KMS-11 (cell line): ENCODE measurements around the gene CTBP2.

Experiments used
- H2AFZ ChIP-seq: fragments of 200-600 bp; sonication (generic); 2 replicates; pipeline ENCODE4 v1.6.1; 2016; ENCODE audit warnings: antibody characterized with exemption, mixed run types, low read depth
- H3K27ac ChIP-seq: fragments of 200-600 bp; sonication (generic); 2 replicates; pipeline ENCODE4 v1.6.1; 2016; ENCODE audit warnings: mild to moderate bottlenecking, mixed run types
- H3K27me3 ChIP-seq: fragments of 200-600 bp; sonication (generic); 2 replicates; pipeline ENCODE4 v1.6.1; 2017; ENCODE audit warnings: mild to moderate bottlenecking, low read depth, mixed run types, moderate library complexity; ENCODE audit not compliant: insufficient read depth
- H3K36me3 ChIP-seq: fragments of 200-600 bp; sonication (generic); 2 replicates; pipeline ENCODE4 v1.6.1; 2017; ENCODE audit warnings: mild to moderate bottlenecking, mixed run types; ENCODE audit not compliant: insufficient read depth
- H3K4me1 ChIP-seq: fragments of 200-600 bp; sonication (generic); 2 replicates; pipeline ENCODE4 v1.6.1; 2016; ENCODE audit warnings: mild to moderate bottlenecking, low read depth, mixed run types; ENCODE audit not compliant: poor library complexity, severe bottlenecking
- H3K4me2 ChIP-seq: fragments of 200-600 bp; sonication (generic); 2 replicates; pipeline ENCODE4 v1.7.0; 2016; ENCODE audit warnings: mild to moderate bottlenecking, mixed run types
- H3K4me3 ChIP-seq: fragments of 200-600 bp; sonication (generic); IDR thresholded peaks from 2 replicates; pipeline ENCODE4 v1.6.1; 2017; ENCODE audit warnings: low read depth, low read length, mixed read lengths; ENCODE audit not compliant: insufficient read depth
- H3K79me2 ChIP-seq: fragments of 200-600 bp; sonication (generic); 2 replicates; pipeline ENCODE4 v1.6.1; 2016; ENCODE audit warnings: low read depth, mixed run types; ENCODE audit not compliant: insufficient read depth
- H3K9ac ChIP-seq: fragments of 200-600 bp; sonication (generic); 2 replicates; pipeline ENCODE4 v1.6.1; 2016; ENCODE audit warnings: mild to moderate bottlenecking, mixed run types
- H4K20me1 ChIP-seq: fragments of 200-600 bp; sonication (generic); 2 replicates; pipeline ENCODE4 v1.6.1; 2016; ENCODE audit warnings: mild to moderate bottlenecking, mixed run types; ENCODE audit not compliant: insufficient read depth
- TF ChIP-seq, protein P1 (sequence below): fragments of 200-600 bp; sonication (generic); conservative IDR thresholded peaks from 2 replicates; pipeline ENCODE4 v1.6.1; 2017; ENCODE audit warnings: low read depth, mild to moderate bottlenecking, antibody characterized with exemption, low read length, moderate library complexity, mixed read lengths

Gene CTBP2

DNA sequence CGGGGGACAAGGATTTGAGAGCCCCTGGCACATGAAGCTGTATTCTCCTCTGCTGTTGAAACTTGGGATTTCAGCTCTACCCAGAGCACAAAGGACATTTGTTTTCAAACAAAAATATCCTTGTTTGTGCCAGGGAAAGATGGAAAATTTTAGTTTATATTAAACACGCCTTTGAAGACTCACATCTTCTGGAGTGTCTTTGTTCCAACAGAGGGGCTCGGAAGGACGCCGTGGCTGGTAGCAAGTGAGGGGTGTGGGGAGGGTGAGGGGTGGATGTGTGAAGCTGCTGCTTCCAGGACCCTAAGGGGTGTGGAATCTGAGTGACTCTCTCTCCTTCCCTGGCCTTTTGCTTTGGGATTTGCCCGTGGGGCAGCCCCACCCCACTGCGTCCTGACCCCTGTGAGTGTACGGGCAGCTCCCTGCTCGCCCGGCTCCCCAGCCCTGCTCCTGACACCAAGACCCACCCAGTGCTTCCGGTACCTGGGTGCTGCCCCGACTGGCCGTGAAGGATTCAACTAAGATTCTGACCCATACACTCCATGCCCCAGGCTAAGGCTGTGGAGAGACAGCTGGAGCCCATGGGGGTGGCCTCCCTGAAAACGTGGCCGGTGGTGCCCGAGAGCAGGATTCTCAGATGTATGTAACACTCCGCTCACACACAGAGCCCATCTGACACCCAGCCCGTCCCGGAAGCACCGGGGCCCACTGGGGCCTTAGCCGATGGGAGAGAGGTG lies 158.9 kb downstream of the CTBP2 start:
- Histone ChIP-seq H2AFZ (no peak overlapping the region), H3K27ac (no peak overlapping the region), H3K36me3 (no peaks in the 10 kb centered on the region), H4K20me1 (no peaks in the 10 kb centered on the region), H3K4me3 (no peak overlapping the region), H3K9ac (no peak overlapping the region), H3K27me3 (no peaks in the 10 kb centered on the region), H3K79me2 (no peaks in the 10 kb centered on the region), H3K4me2 (no peak overlapping the region), H3K4me1 (no peaks in the 10 kb centered on the region)
- TF ChIP-seq, protein P1, sequence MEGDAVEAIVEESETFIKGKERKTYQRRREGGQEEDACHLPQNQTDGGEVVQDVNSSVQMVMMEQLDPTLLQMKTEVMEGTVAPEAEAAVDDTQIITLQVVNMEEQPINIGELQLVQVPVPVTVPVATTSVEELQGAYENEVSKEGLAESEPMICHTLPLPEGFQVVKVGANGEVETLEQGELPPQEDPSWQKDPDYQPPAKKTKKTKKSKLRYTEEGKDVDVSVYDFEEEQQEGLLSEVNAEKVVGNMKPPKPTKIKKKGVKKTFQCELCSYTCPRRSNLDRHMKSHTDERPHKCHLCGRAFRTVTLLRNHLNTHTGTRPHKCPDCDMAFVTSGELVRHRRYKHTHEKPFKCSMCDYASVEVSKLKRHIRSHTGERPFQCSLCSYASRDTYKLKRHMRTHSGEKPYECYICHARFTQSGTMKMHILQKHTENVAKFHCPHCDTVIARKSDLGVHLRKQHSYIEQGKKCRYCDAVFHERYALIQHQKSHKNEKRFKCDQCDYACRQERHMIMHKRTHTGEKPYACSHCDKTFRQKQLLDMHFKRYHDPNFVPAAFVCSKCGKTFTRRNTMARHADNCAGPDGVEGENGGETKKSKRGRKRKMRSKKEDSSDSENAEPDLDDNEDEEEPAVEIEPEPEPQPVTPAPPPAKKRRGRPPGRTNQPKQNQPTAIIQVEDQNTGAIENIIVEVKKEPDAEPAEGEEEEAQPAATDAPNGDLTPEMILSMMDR = no peak

DNA sequence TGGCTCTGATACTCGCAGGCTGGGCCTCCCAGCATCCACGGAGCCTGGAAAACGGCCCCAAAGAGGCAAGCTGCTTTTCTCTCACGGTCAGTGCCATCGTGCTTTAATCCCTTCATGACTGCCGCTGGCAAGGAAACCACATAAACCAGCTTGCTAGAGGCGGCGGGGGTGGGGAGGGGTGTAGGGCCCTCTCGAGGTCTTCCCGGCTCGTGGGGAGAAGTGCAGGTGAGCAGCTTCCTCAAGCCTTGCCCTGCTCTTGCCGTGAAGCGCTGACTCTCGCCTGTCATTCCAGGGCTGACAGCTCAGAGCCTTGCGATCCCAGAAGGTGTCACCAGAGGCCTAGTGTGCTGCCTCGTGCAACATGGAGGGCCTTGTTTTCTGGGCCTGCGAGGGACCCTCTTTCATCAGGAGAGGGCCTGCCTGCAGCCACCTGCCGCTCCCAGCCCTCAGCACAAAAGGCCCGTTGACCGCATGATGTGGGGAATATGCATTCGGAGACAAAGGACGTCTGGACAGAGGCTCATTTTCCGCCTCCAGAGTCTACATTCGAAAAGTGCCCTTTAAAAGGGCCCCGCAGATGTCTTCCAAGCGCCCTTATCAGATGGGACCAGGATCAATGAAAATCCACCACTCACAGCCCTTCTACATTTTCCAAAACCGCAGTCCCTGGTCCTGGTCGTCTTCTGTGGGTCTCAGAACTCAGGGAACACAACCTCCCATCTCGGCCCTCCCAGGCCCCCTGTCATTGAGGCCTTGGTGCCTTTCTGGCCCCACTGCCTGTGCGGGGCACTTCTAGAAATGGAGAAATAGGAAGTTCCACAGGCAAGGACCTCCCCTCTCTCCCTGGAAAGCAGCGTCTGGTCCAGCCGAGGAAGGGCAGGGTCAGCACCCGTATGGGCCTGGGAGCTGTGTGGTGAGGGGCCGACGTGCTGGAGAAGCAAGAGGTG lies 159.7 kb downstream of the CTBP2 start:
- no peak overlapping the region for H3K4me2 ChIP-seq
- no peaks in the 10 kb centered on the region for H3K4me1 ChIP-seq
- no peaks in the 10 kb centered on the region for H3K36me3 ChIP-seq
- no peak overlapping the region for H3K4me3 ChIP-seq
- no peak overlapping the region for H3K27ac ChIP-seq
- no peak overlapping the region for H2AFZ ChIP-seq
- no peaks in the 10 kb centered on the region for H3K79me2 ChIP-seq
- H4K20me1 ChIP-seq = no peaks in the 10 kb centered on the region
- H3K9ac ChIP-seq = no peak overlapping the region
- TF ChIP-seq, protein P1 = no peak
- H3K27me3 ChIP-seq = no peaks in the 10 kb centered on the region

DNA sequence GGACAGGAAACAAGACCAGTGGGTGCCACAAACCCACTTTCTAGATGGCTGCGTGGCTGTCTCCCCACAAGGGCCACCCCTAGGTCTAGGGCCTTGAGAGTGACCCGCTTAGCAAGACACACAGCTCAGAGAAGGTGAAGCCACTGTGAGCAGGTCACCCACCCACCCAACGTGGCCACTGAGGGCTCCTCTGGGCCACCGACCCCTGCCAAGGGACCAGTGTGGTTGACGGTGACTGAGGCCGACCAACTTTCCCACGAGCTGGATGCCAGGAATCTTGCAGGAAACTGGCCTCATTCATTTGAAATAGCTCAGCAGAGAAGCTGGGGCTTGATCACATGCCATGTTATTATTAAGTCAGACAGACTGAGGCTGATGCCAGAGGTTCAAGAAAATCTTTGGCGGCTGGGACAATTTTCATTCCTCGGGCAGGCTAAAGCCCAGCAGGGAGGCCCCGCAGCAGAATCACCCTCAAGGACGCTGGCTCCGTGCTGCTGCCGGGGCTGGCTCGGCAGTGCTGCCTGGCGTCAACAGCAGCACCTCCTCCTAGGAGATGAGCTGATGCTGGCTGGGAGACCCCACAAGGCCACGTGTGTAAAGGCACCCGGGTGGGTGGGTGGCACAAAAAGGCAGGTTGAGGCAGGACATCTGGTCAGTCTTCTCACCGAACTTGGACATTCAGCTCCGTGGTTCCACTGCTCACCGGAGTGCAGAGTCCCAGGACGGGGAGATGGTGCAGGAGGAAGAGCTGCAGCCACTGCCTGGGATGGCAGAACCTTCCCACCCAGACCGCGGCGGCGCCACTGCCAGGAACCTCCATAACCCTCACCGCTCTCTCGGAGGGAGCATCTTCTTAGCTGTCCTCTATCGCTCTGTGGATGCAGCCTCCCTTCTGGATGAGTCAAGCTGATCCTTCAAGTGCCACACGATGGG lies 160.7 kb downstream of the CTBP2 start:
- Histone ChIP-seq H2AFZ (no peak overlapping the region), H4K20me1 (no peaks in the 10 kb centered on the region), H3K36me3 (no peaks in the 10 kb centered on the region), H3K79me2 (no peaks in the 10 kb centered on the region), H3K4me3 (no peak overlapping the region), H3K4me2 (no peak overlapping the region), H3K27ac (no peak overlapping the region), H3K9ac (no peak overlapping the region), H3K4me1 (no peaks in the 10 kb centered on the region), H3K27me3 (no peaks in the 10 kb centered on the region)
- TF ChIP-seq, protein P1 = no peak

DNA sequence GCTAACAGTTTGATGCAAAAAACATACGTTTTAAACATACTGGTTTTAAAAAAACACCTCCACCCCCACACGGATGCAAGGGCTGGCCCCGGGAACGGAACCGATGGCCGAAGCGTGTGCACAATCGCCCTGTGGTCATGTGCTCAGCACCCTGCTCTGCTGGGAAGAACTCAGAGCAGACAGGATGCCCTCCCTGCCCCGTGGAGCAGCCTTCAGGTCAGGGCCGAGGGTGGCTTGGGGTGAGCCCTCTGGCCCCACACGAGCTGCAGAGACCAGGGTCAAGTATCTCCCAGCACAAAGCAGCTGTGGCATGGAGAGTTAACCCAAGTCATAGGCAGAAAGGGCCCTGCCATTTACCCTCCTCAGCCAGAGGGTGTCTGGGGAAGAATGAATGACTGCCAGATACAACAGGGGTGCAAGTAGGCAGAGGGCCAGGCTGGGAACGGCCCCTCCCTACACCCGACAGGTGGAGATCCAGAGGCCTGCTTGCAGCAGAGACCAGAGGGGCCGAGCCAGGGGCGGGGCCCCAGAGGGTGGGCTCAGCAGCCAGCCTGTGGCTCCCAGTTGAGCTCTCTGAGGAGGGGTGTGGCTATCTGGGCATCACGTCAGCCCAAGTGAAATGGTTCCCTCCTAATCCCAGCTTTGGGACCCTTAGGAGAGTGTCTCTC lies 161.6 kb downstream of the CTBP2 start:
- Histone ChIP-seq H3K9ac (no peak overlapping the region), H3K4me1 (no peaks in the 10 kb centered on the region), H2AFZ (no peak overlapping the region), H3K4me2 (no peak overlapping the region), H3K4me3 (no peak overlapping the region), H4K20me1 (no peaks in the 10 kb centered on the region), H3K36me3 (no peaks in the 10 kb centered on the region), H3K27me3 (no peaks in the 10 kb centered on the region), H3K79me2 (no peaks in the 10 kb centered on the region), H3K27ac (no peak overlapping the region)
- TF ChIP-seq, protein P1 = no peak
